GM23338 (cell line): ENCODE results near the gene ITGB2. TPM values are rescaled to one million over a fixed set of nuclear protein-coding genes. Genes with fewer than 3 reads are reported as not detected.

Source experiments
- ATAC-seq: fragments of 200-7000 bp; cut with Tn5 transposase; 3 replicates; pipeline ENCODE4 v1.9.1; 2020
- DNase-seq: peaks from one replicate; pipeline ENCODE4 v3.0.0-alpha.2; 2015; ENCODE audit warnings: low spot score
- H2AFZ ChIP-seq: fragments of 200-600 bp; sonication (generic); 2 replicates; pipeline ENCODE4 v1.8.0; 2016; ENCODE audit warnings: antibody characterized with exemption, mild to moderate bottlenecking, moderate library complexity
- H3F3A ChIP-seq: fragments of 200-600 bp; sonication (generic); replicated peaks from 2 replicates; pipeline ENCODE4 v1.8.0; 2017; ENCODE audit warnings: antibody characterized with exemption, mixed run types, low read depth
- H3K27ac ChIP-seq: fragments of 200-600 bp; sonication (generic); 2 replicates; pipeline ENCODE4 v1.6.1; 2016; ENCODE audit warnings: low read depth
- H3K27me3 ChIP-seq: fragments of 200-600 bp; sonication (generic); 2 replicates; pipeline ENCODE4 v1.8.0; 2016; ENCODE audit warnings: mild to moderate bottlenecking, mixed run types, moderate library complexity; ENCODE audit not compliant: insufficient read depth
- H3K36me3 ChIP-seq: fragments of 200-600 bp; sonication (generic); 2 replicates; pipeline ENCODE4 v1.8.0; 2016; ENCODE audit warnings: mild to moderate bottlenecking; ENCODE audit not compliant: insufficient read depth
- H3K4me1 ChIP-seq: fragments of 200-600 bp; sonication (generic); 2 replicates; pipeline ENCODE4 v1.8.0; 2016; ENCODE audit warnings: mild to moderate bottlenecking, moderate library complexity; ENCODE audit not compliant: insufficient read depth
- H3K4me2 ChIP-seq: fragments of 200-600 bp; sonication (generic); 2 replicates; pipeline ENCODE4 v1.7.1; 2017; ENCODE audit warnings: mixed run types
- H3K4me3 ChIP-seq: fragments of 200-600 bp; sonication (generic); 2 replicates; pipeline ENCODE4 v1.6.1; 2016; ENCODE audit warnings: mixed run types
- H3K79me2 ChIP-seq: fragments of 200-600 bp; sonication (generic); replicated peaks from 2 replicates; pipeline ENCODE4 v1.8.0; 2017; ENCODE audit warnings: mild to moderate bottlenecking; ENCODE audit not compliant: insufficient read depth
- H3K9me2 ChIP-seq: fragments of 200-600 bp; sonication (generic); 2 replicates; pipeline ENCODE4 v1.8.0; 2017; ENCODE audit not compliant: insufficient read depth
- H4K20me1 ChIP-seq: fragments of 200-600 bp; sonication (generic); replicated peaks from 2 replicates; pipeline ENCODE4 v1.8.0; 2017; ENCODE audit warnings: mild to moderate bottlenecking; ENCODE audit not compliant: insufficient read depth
- H3K27ac Mint-ChIP-seq: 2 replicates; pipeline ENCODE4 v1.8.0; 2020; ENCODE audit warnings: inconsistent platforms, mild to moderate bottlenecking, moderate library complexity, mixed read lengths
- H3K27me3 Mint-ChIP-seq: 3 replicates; pipeline ENCODE4 v1.8.0; 2022; ENCODE audit warnings: low read depth, mild to moderate bottlenecking, moderate library complexity, mixed read lengths, inconsistent platforms; ENCODE audit not compliant: insufficient read depth, poor library complexity
- H3K36me3 Mint-ChIP-seq: 3 replicates; pipeline ENCODE4 v1.8.0; 2021; ENCODE audit warnings: low read depth, mild to moderate bottlenecking, inconsistent platforms, moderate library complexity, mixed read lengths
- H3K4me1 Mint-ChIP-seq: 3 replicates; pipeline ENCODE4 v1.8.0; 2020; ENCODE audit warnings: mild to moderate bottlenecking, inconsistent platforms, mixed read lengths
- H3K4me3 Mint-ChIP-seq: 3 replicates; pipeline ENCODE4 v1.8.0; 2021; ENCODE audit warnings: moderate library complexity, mild to moderate bottlenecking, inconsistent platforms, mixed read lengths
- H3K9me3 Mint-ChIP-seq: 3 replicates; pipeline ENCODE4 v1.8.0; 2020; ENCODE audit warnings: moderate library complexity, mild to moderate bottlenecking, inconsistent platforms, mixed read lengths
- EZH2 ChIP-seq: fragments of 200-600 bp; sonication (generic); IDR thresholded peaks from one replicate; pipeline ENCODE4 v1.8.0; 2017; ENCODE audit warnings: antibody characterized with exemption, mild to moderate bottlenecking, low read depth; ENCODE audit not compliant: unreplicated experiment
- JUNB ChIP-seq: IDR thresholded peaks from one replicate; pipeline ENCODE4 v1.6.1; 2016; ENCODE audit warnings: antibody characterized with exemption; ENCODE audit not compliant: unreplicated experiment
- ZNF114 ChIP-seq: fragments of 250-450 bp; sonication (Bioruptor Pico); IDR thresholded peaks from 2 replicates; pipeline ENCODE4 v1.5.0; 2020; ENCODE audit warnings: mild to moderate bottlenecking, moderate library complexity
- polyA plus RNA-seq: library from polyadenylated mRNA; unstranded; fragments of >200 nt; fragmentation: Nextera tagmentation; extraction: Ambion mirVana; gene quantifications from 2 replicates; pipeline ENCODE4 v1.2.1, GENCODE V29; 2016
- total RNA-seq: library from RNA; depleted of rRNA; stranded (reverse); fragments of >200 nt; shearing (Covaris generic); gene quantifications from 2 replicates; pipeline ENCODE4 v1.2.3, GENCODE V29; 2014
- TF ChIP-seq, protein P1 (sequence below), 2 experiments: fragments of 200-600 bp in 1 of 2; sonication (generic) in 1 of 2; conservative IDR thresholded peaks; 2 replicates each; pipeline versions ENCODE4 v1.5.1 to v1.6.1; 2016 to 2017; ENCODE audit warnings: antibody characterized with exemption in 2 of 2, low read depth in 2 of 2, mild to moderate bottlenecking in 2 of 2, moderate library complexity in 1 of 2
- TF ChIP-seq, protein P2 (sequence below): IDR thresholded peaks from 2 replicates; pipeline ENCODE4 v1.6.1; 2016; ENCODE audit warnings: antibody characterized with exemption

The ITGB2 gene
- total and polyA plus RNA-seq, 2 experiments from 2014 or later, result 0.44 to 0.63 TPM

DNA sequence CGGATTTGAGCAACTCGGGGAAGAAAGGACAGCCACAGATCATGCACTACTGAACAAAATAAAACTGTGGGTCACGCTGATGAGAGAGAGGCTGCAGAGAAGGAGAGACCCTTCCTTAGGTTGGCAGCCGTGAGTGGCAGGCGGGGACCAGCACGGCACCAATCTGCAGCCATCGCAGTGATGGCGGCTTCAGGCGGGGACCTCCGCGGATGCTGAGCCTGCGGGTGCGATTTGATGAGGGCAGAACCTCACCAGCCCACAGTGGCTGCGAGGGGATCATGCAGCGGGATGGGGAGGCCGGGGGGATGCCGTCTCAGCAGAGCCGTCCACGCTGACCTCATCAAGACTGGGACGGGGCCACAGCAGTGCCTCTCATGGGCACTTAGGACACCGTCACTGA, 11.8 kb downstream of the ITGB2 start:
- H3K9me3 Mint-ChIP-seq, result no peaks in the 10 kb centered on the region; the same call in 1 of the 3 replicates
- no peaks in the 10 kb centered on the region for H3K36me3 Mint-ChIP-seq
- DNase-seq (no peak), ATAC-seq (no peak)
- H3K27me3 ChIP-seq, result no peaks in the 10 kb centered on the region
- H3K36me3 ChIP-seq, result no peaks in the 10 kb centered on the region
- H3K4me1 ChIP-seq, result no peaks in the 10 kb centered on the region
- no peak overlapping the region for H3K4me3 ChIP-seq
- no peaks in the 10 kb centered on the region for H3K9me2 ChIP-seq
- no peak overlapping the region for H3K27ac ChIP-seq
- no peak overlapping the region for H3K4me2 ChIP-seq
- peaks cover 11% of the 10 kb centered on the region for H3K4me1 Mint-ChIP-seq
- TF ChIP-seq ZNF114 (CRISPR knock-in tag) (no peak), EZH2 (no peak)
- TF ChIP-seq, protein P1, sequence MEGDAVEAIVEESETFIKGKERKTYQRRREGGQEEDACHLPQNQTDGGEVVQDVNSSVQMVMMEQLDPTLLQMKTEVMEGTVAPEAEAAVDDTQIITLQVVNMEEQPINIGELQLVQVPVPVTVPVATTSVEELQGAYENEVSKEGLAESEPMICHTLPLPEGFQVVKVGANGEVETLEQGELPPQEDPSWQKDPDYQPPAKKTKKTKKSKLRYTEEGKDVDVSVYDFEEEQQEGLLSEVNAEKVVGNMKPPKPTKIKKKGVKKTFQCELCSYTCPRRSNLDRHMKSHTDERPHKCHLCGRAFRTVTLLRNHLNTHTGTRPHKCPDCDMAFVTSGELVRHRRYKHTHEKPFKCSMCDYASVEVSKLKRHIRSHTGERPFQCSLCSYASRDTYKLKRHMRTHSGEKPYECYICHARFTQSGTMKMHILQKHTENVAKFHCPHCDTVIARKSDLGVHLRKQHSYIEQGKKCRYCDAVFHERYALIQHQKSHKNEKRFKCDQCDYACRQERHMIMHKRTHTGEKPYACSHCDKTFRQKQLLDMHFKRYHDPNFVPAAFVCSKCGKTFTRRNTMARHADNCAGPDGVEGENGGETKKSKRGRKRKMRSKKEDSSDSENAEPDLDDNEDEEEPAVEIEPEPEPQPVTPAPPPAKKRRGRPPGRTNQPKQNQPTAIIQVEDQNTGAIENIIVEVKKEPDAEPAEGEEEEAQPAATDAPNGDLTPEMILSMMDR (conservative IDR thresholded peaks at IDR 0.05; ENCODE audit: low read depth in 2 of 2), result no peak
- TF ChIP-seq, protein P2, sequence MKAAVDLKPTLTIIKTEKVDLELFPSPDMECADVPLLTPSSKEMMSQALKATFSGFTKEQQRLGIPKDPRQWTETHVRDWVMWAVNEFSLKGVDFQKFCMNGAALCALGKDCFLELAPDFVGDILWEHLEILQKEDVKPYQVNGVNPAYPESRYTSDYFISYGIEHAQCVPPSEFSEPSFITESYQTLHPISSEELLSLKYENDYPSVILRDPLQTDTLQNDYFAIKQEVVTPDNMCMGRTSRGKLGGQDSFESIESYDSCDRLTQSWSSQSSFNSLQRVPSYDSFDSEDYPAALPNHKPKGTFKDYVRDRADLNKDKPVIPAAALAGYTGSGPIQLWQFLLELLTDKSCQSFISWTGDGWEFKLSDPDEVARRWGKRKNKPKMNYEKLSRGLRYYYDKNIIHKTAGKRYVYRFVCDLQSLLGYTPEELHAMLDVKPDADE, result no peak
- H3K79me2 ChIP-seq, result no peaks in the 10 kb centered on the region
- no peaks in the 10 kb centered on the region for H4K20me1 ChIP-seq
- peaks cover 32% of the 10 kb centered on the region for H3K27me3 Mint-ChIP-seq
- no peak overlapping the region for H3K4me3 Mint-ChIP-seq
- H3F3A ChIP-seq, result no peaks in the 10 kb centered on the region
- no peak overlapping the region; the same call in 1 of the 2 replicates for H2AFZ ChIP-seq
- H3K27ac Mint-ChIP-seq, result no peak overlapping the region

DNA sequence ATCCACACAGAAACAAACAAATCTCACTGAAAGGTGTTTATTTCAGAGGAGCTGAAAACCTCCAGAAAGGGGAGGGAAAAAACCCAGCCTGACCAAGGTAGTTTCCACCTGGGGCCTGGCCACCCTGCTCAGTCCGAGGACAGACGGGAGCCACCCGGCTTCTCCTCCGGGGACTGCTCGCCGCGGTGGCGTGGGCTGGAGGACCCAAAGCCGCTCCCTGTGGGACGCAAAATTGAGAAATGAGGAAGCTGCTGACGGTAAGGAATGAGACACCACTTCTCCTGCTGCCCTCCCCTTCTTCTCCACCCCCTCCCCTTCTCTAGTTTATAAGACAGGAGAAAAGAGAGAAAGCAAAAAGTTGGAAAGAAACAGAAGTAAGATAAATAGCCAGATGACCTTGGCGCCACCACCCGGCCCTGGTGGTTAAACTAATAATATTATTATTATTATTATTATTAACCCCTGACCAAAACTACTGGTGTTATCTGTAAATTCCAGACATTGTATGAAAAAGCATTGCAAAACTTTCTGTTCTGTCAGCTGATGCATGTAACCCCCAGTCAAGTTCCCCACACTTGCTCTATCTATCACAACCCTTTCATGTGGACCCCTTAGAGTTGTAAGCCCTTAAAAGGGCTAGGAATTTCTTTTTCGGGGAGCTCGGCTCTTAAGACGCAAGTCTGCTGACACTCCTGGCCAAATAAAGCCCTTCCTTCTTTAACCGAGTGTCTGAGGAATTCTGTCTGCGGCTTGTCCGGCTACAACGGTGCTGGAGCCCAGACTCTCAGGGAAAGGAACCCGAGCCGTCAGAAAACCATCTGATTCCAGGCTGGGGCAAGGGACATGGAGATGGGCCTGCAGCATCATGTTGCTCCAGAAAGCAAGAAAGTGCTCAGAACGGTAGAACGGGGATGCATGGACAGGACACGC, 12.5 kb downstream of the ITGB2 start:
- Mint-ChIP-seq H3K36me3 (no peaks in the 10 kb centered on the region), H3K27ac (no peak overlapping the region), H3K4me1 (peaks cover 11% of the 10 kb centered on the region), H3K4me3 (no peak overlapping the region), H3K27me3 (peaks cover 32% of the 10 kb centered on the region), H3K9me3 (no peaks in the 10 kb centered on the region; the same call in 1 of the 3 replicates)
- Histone ChIP-seq H3F3A (no peaks in the 10 kb centered on the region), H3K36me3 (no peaks in the 10 kb centered on the region), H3K4me3 (no peak overlapping the region), H3K9me2 (no peaks in the 10 kb centered on the region), H4K20me1 (no peaks in the 10 kb centered on the region), H3K4me1 (no peaks in the 10 kb centered on the region), H3K79me2 (no peaks in the 10 kb centered on the region), H2AFZ (peak overlapping the region; percentile 78), H3K27ac (no peak overlapping the region), H3K4me2 (no peak overlapping the region), H3K27me3 (no peaks in the 10 kb centered on the region)
- ATAC-seq (peak; percentile 24), DNase-seq (no peak)
- TF ChIP-seq, protein P1 (conservative IDR thresholded peaks at IDR 0.05; ENCODE audit: low read depth in 2 of 2), result 0 out of 4 replicates have a peak, but pooled peaks of 1 of the 2 experiments have one; percentile 10
- TF ChIP-seq JUNB, result no peak
